ENCODE results near the gene AP1G2. TPM values are rescaled to one million over a fixed set of nuclear protein-coding genes. Genes with fewer than 3 reads are reported as not detected.

The AP1G2 gene
- total and polyA plus RNA-seq, 3 donors from 2014 or later = 33.6 to 83.4 (median 76.9) TPM

GRCh38 chr14:23603103-23603502 lies 35.5 kb upstream of the AP1G2 start:
- Histone ChIP-seq H3K36me3 (ENCODE audit: low read depth, missing control alignments) (no peaks in the 10 kb centered on the region), H3K27me3 (no peaks in the 10 kb centered on the region), H3K4me3 (no peak overlapping the region), H3K9me3 (no peaks in the 10 kb centered on the region), H3K4me1 (no peaks in the 10 kb centered on the region), H3K27ac (no peak overlapping the region)
- intact Hi-C loops (cut with DNase I; ENCODE audit: low total_unique reads) = no loop called here
- 83 to 100% methylated on average over 2 of the region's 2 CpGs for WGBS, 2 donors
- DNase-seq = no peak
- no peak for TF ChIP-seq CTCF (IDR thresholded peaks at IDR 0.05)
- TF ChIP-seq POLR2A (IDR thresholded peaks at IDR 0.05) = no peak

GRCh38 chr14:23602181-23603095 lies 34.8 kb upstream of the AP1G2 start:
- Histone ChIP-seq H3K27me3 (no peaks in the 10 kb centered on the region), H3K4me3 (no peak overlapping the region), H3K9me3 (no peaks in the 10 kb centered on the region), H3K4me1 (no peaks in the 10 kb centered on the region), H3K27ac (no peak overlapping the region), H3K36me3 (ENCODE audit: low read depth, missing control alignments) (no peaks in the 10 kb centered on the region)
- 91 to 92% methylated on average over 12 of the region's 12 CpGs for WGBS, 2 donors
- intact Hi-C loops (cut with DNase I; ENCODE audit: low total_unique reads) = no loop called here
- TF ChIP-seq POLR2A (IDR thresholded peaks at IDR 0.05) (no peak), CTCF (IDR thresholded peaks at IDR 0.05) (no peak)
- no peak for DNase-seq

- no peaks in the 10 kb centered on the region for H3K9me3 ChIP-seq
- intact Hi-C loops (cut with DNase I; ENCODE audit: low total_unique reads) = no loop called here
- no peaks in the 10 kb centered on the region for H3K36me3 ChIP-seq (ENCODE audit: low read depth, missing control alignments)
- no peak overlapping the region for H3K27ac ChIP-seq
- DNase-seq = no peak
- no peaks in the 10 kb centered on the region for H3K4me1 ChIP-seq
- H3K27me3 ChIP-seq = no peaks in the 10 kb centered on the region
- TF ChIP-seq POLR2A (IDR thresholded peaks at IDR 0.05) (no peak), CTCF (IDR thresholded peaks at IDR 0.05) (no peak)
- 71 to 79% methylated on average over 1 of the region's 1 CpG for WGBS, 2 donors
- H3K4me3 ChIP-seq = no peak overlapping the region
These were observed 34.2 kb upstream of the AP1G2 start for GRCh38 chr14:23601845-23602180.

- no peak for DNase-seq
- TF ChIP-seq POLR2A (IDR thresholded peaks at IDR 0.05) (no peak), CTCF (IDR thresholded peaks at IDR 0.05) (no peak)
- Histone ChIP-seq H3K9me3 (no peaks in the 10 kb centered on the region), H3K27ac (no peak overlapping the region), H3K27me3 (no peaks in the 10 kb centered on the region), H3K4me1 (no peaks in the 10 kb centered on the region), H3K4me3 (no peak overlapping the region), H3K36me3 (ENCODE audit: low read depth, missing control alignments) (no peaks in the 10 kb centered on the region)
- intact Hi-C loops (cut with DNase I; ENCODE audit: low total_unique reads) = no loop called here
These were observed 33.8 kb upstream of the AP1G2 start for GRCh38 chr14:23601424-23601823.

- DNase-seq = no peak
- H3K4me1 ChIP-seq = no peaks in the 10 kb centered on the region
- H3K9me3 ChIP-seq = no peaks in the 10 kb centered on the region
- TF ChIP-seq POLR2A (IDR thresholded peaks at IDR 0.05) = no peak
- TF ChIP-seq CTCF (IDR thresholded peaks at IDR 0.05) = no peak
- H3K4me3 ChIP-seq = no peak overlapping the region
- no peaks in the 10 kb centered on the region for H3K36me3 ChIP-seq (ENCODE audit: low read depth, missing control alignments)
- no peak overlapping the region for H3K27ac ChIP-seq
- no peaks in the 10 kb centered on the region for H3K27me3 ChIP-seq
- WGBS, 2 donors = 93 to 97% methylated on average over 1 of the region's 1 CpG
- intact Hi-C loops (cut with DNase I; ENCODE audit: low total_unique reads) = no loop called here
These were observed 33.2 kb upstream of the AP1G2 start for GRCh38 chr14:23600806-23601205.
